GM12875 (cell line): ENCODE measurements around the gene USP6NL.
"Not testable (repeated sequence)": the region's sequence is repeated elsewhere in the genome, so short reads cannot be mapped to it uniquely, and the experiment has no call there.

Experiments used
- H3K4me3 ChIP-seq: one replicate; pipeline ENCODE4 v1.5.1; 2011; ENCODE audit warnings: low read depth, low read length, control low read depth
- TF ChIP-seq, protein P1 (sequence below): IDR thresholded peaks from 2 replicates; pipeline ENCODE4 v1.5.1; 2011; ENCODE audit warnings: low read depth, mild to moderate bottlenecking, control low read depth, inconsistent platforms, low read length, moderate library complexity, borderline replicate concordance; ENCODE audit not compliant: insufficient read depth

USP6NL gene

DNA sequence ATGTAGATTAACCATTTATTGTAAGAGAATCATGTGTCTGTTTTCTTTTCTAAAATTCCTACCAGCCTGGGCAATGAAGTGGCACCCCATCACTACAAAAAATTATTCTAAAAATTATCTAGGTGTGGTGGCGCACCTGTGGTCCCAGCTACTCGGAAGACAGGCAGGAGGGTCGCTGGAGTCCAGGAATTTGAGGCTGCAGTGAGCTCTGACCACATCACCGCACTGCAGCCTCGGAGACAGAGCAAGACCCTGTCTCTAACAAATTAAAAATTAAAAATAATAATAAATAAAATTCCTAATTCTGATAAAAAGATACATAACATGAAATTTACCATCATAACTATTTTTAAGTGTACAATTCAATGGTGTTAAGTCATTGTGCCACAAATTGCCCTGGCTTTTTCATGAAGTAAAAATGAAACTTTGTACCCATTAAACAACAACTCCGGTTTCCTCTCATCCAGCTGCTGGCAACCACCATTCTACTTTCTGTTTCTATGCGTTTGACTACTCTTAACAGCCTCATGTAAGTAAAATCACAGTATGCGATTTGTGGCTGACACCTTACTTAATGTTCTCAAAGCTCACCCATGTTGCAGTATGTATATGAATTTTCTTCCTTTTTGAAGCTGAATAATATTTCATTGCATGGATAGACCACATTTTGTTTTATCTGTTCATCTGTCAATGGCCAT is 20.6 kb upstream of the USP6NL start:
- TF ChIP-seq, protein P1, sequence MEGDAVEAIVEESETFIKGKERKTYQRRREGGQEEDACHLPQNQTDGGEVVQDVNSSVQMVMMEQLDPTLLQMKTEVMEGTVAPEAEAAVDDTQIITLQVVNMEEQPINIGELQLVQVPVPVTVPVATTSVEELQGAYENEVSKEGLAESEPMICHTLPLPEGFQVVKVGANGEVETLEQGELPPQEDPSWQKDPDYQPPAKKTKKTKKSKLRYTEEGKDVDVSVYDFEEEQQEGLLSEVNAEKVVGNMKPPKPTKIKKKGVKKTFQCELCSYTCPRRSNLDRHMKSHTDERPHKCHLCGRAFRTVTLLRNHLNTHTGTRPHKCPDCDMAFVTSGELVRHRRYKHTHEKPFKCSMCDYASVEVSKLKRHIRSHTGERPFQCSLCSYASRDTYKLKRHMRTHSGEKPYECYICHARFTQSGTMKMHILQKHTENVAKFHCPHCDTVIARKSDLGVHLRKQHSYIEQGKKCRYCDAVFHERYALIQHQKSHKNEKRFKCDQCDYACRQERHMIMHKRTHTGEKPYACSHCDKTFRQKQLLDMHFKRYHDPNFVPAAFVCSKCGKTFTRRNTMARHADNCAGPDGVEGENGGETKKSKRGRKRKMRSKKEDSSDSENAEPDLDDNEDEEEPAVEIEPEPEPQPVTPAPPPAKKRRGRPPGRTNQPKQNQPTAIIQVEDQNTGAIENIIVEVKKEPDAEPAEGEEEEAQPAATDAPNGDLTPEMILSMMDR: no peak
- no peak overlapping the region for H3K4me3 ChIP-seq

DNA sequence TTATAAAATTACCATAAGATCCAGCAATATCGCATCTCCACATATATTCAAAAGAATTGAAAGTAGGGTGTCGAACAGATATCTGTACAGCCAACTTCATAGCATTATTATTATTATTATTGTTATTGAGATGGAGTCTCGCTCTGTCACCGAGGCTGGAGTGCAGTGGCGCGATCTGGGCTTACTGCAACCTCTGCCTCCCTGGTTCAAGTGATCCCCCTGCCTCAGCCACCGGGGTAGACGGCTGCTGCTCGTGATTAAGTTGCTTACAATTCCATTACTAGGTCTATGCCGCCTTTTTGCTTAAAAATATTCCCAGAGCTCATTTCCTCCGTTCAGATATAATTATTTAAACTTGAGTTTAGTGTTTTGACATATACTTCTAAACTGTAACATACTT is 19.8 kb upstream of the USP6NL start:
- TF ChIP-seq, protein P1: no peak
- H3K4me3 ChIP-seq: no peak overlapping the region

DNA sequence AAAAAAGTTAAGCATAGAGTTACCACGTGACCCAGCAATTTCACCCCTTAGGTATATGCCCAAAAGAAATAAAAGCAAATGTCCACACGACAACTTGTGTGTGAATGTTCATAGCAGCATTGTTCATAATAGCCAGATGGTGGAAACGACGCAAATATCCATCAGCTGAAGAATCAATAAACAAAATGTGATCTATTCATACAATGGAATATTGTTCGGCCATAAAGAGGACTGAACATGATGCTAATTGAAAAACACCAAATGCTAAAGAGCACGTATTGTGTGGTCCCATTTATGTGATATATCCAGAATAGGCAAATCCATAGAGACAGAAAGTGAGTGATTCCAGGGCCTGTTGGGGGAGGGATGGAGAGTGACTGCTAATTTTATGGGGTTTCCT is 18.3 kb upstream of the USP6NL start:
- TF ChIP-seq, protein P1: no peak
- H3K4me3 ChIP-seq: no peak overlapping the region

DNA sequence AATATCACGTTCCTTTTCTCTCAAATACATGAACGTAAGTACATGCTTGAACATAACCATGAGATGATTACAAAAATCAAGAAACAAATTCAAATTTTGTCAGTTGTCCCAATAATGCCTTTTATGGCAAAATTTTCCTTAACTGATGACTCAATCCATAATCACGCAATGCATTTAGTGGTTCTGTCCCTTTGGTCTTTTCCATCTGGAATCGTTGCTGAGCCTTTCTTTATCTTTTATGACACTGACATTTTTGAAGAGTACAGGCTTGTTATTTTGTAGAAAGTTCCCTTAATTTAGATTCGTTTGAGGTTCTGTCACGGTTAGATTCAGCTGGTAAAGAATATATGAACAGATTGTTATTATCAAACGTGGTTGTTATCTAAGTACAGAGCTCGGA is 16.5 kb upstream of the USP6NL start:
- H3K4me3 ChIP-seq: not testable (repeated sequence)

DNA sequence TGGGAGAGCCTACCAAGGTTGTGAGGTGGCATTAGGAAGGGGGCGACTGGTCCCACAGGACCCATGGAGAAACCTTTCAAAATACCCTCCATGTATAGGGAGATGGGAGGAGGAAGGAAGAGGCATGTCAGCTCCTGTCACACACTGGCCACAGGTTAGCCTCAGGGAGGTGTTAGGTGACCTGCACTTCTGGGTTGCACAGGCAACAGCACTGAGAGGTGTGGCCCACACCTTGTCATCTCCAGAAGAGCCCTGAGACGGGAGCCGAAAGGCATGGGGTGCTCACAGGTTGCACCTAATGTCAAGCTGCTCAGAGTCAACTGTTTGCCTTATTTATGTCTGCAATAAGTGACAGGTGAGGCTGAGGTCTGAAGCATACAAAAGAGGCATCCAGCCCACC is 14.6 kb upstream of the USP6NL start:
- TF ChIP-seq, protein P1: no peak
- H3K4me3 ChIP-seq: no peak overlapping the region

DNA sequence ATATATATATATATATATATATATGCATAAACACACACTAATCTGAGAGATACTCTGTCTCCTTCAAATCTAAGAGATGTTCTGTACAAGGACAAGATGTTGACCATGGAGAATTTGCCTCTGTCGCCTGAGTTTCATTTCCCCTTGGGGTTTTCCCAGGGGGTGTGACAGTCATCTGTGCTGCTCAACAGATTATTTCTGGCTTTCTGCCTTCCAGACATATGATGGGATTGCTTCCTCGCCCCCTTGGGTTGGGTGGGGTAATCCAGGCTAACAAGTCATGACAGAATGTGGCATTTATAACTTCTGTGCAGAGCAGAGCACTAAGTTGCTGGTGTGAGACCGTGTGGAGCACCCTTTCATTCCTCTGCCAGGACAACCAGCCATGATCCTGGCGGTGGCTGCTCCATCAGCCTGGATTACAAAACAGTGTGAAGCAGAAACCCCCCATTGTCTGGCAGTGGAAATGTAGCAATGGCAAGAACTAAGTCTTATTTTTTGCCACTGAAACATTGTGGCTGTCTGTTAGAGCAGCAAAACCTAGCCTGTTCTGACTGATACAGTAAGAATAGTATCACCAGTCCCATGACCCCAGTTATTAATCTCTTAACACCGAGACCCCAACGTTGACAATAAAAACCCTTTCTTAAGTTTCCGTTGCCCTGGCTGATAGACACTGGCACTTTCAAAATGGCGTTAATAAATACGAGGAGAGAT is 13.7 kb upstream of the USP6NL start:
- no peak overlapping the region for H3K4me3 ChIP-seq
- TF ChIP-seq, protein P1: no peak

DNA sequence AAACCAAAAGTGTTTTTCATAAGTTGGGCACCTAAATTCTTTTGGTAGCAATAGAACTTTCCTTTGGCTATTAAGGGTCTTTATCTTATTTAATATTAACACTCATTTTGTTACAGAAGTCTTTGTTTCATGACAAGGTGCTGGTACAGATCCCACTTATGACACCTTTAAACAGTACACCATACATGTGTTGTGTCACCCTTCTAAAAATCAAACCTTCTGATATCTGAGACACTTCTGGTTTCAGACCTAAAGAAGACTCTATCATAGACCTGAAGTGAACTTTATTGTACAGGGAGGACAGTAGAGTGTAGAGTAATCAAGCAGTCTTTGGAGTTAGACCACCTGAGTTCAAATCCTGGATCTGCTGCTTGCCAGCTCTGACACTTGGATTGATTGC is 5.8 kb upstream of the USP6NL start:
- TF ChIP-seq, protein P1: no peak
- H3K4me3 ChIP-seq: no peak overlapping the region
